Chondrocyte (in vitro differentiated cells): ENCODE results near the gene POU4F3. TPM values are rescaled to one million over a fixed set of nuclear protein-coding genes. Genes with fewer than 3 reads are reported as not detected.

Experiments used
- DNase-seq: peaks from one replicate; pipeline ENCODE4 v3.0.0; 2021; ENCODE audit warnings: mixed read lengths, low spot score
- H3K27ac Mint-ChIP-seq: one replicate; pipeline ENCODE4 v1.8.0; 2021; ENCODE audit warnings: mild to moderate bottlenecking, moderate library complexity, mixed read lengths; ENCODE audit not compliant: unreplicated experiment
- H3K27me3 Mint-ChIP-seq: 2 replicates; pipeline ENCODE4 v1.8.0; 2021; ENCODE audit warnings: low read depth, mixed read lengths
- H3K36me3 Mint-ChIP-seq: 2 replicates; pipeline ENCODE4 v1.8.0; 2021; ENCODE audit warnings: low read depth, mixed read lengths
- H3K4me1 Mint-ChIP-seq: 2 replicates; pipeline ENCODE4 v1.8.0; 2021; ENCODE audit warnings: low read depth, mild to moderate bottlenecking, mixed read lengths
- H3K4me3 Mint-ChIP-seq: one replicate; pipeline ENCODE4 v1.8.0; 2021; ENCODE audit warnings: mild to moderate bottlenecking, moderate library complexity, mixed read lengths; ENCODE audit not compliant: unreplicated experiment
- H3K9me3 Mint-ChIP-seq: 2 replicates; pipeline ENCODE4 v1.8.0; 2021; ENCODE audit warnings: low read depth, mixed read lengths
- CTCF ChIP-seq: fragments of 200-600 bp; sonication (generic); IDR thresholded peaks from 2 replicates; pipeline ENCODE4 v1.5.0; 2021; ENCODE audit warnings: antibody characterized with exemption, mild to moderate bottlenecking, moderate library complexity
- total RNA-seq: library from RNA; stranded (reverse); gene quantifications from 3 replicates; pipeline ENCODE4 v1.2.1, GENCODE V29; 2021

Gene POU4F3
- total RNA-seq, 1 donor from 2014 or later, result not detected

- DNase-seq, result no peak
- Mint-ChIP-seq H3K4me1 (no peaks in the 10 kb centered on the region), H3K27ac (no peak overlapping the region), H3K36me3 (peaks cover 1% of the 10 kb centered on the region), H3K4me3 (no peak overlapping the region), H3K27me3 (peaks cover 39% of the 10 kb centered on the region), H3K9me3 (no peaks in the 10 kb centered on the region)
- no peak for TF ChIP-seq CTCF
These were observed 27.4 kb upstream of the POU4F3 start for GRCh38 chr5:146311278-146311677.

GRCh38 chr5:146313027-146313426, 25.6 kb upstream of the POU4F3 start:
- TF ChIP-seq CTCF, result no peak
- Mint-ChIP-seq H3K4me3 (no peak overlapping the region), H3K36me3 (peaks cover 1% of the 10 kb centered on the region), H3K4me1 (no peaks in the 10 kb centered on the region), H3K27ac (no peak overlapping the region), H3K9me3 (no peaks in the 10 kb centered on the region), H3K27me3 (peaks cover 35% of the 10 kb centered on the region)
- no peak for DNase-seq

GRCh38 chr5:146321571-146321970, 17.1 kb upstream of the POU4F3 start:
- no peak for TF ChIP-seq CTCF
- no peaks in the 10 kb centered on the region for H3K36me3 Mint-ChIP-seq
- H3K27me3 Mint-ChIP-seq, result peaks cover 10% of the 10 kb centered on the region
- no peaks in the 10 kb centered on the region for H3K4me1 Mint-ChIP-seq
- no peak overlapping the region for H3K27ac Mint-ChIP-seq
- DNase-seq, result no peak
- H3K4me3 Mint-ChIP-seq, result no peak overlapping the region
- H3K9me3 Mint-ChIP-seq, result peaks cover 9% of the 10 kb centered on the region

- peaks cover 48% of the 10 kb centered on the region for H3K27me3 Mint-ChIP-seq
These were observed 11.3 kb upstream of the POU4F3 start for GRCh38 chr5:146327257-146327870.

GRCh38 chr5:146327989-146328388, 10.7 kb upstream of the POU4F3 start:
- no peaks in the 10 kb centered on the region for H3K36me3 Mint-ChIP-seq
- TF ChIP-seq CTCF, result no peak
- H3K9me3 Mint-ChIP-seq, result no peaks in the 10 kb centered on the region
- H3K27me3 Mint-ChIP-seq, result peaks cover 54% of the 10 kb centered on the region
- DNase-seq, result no peak
- H3K27ac Mint-ChIP-seq, result no peak overlapping the region
- H3K4me3 Mint-ChIP-seq, result no peak overlapping the region
- no peaks in the 10 kb centered on the region for H3K4me1 Mint-ChIP-seq

More at GRCh38 chr5:146327257-146327870, 11.3 kb upstream of the POU4F3 start:
- Mint-ChIP-seq H3K36me3 (no peaks in the 10 kb centered on the region), H3K4me1 (no peaks in the 10 kb centered on the region), H3K4me3 (no peak overlapping the region), H3K9me3 (no peaks in the 10 kb centered on the region), H3K27ac (no peak overlapping the region)
- no peak for TF ChIP-seq CTCF
- no peak for DNase-seq
